ENCODE results near the gene NPAS3.

The NPAS3 gene

DNA sequence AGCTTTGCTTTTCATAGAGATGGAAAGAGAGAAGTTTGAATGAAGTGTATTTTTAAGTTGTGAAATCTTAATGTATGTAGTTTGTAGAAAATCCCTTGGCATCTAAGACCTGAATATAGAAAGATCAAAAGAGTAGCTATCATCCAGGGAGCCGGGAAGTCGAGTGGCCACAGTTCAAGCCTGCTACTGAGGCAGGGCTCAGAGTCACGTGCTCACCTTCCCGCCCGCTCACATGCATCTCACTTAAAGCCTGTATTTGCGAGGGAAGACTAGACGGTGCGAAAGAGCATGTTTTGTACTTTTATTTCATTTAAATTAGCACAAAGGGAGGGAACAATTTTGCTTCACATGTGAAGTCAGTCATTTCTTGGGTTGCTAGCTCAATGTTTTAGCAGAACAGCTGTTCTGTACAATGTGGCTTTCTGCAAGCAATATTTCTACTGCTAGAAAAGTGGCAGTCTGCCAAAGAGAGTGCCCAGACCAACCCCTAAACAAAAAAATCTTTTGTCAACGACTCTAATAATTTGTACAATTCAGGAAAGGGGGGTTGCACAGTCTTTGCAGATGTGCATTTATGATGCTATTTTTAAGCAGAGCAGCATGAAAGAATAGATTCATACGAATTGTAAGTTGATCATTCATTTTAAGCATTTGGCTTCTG is 290.7 kb downstream of the NPAS3 start:
- Histone ChIP-seq H3K27me3 (ENCODE audit: insufficient read depth, low read depth) (no peaks in the 10 kb centered on the region), H3K4me1 (ENCODE audit: low read depth, poor library complexity, severe bottlenecking) (peaks cover 8% of the 10 kb centered on the region), H3K36me3 (ENCODE audit: insufficient read depth) (no peaks in the 10 kb centered on the region), H3K27ac (no peak overlapping the region), H3K4me3 (IDR thresholded peaks at IDR 0.05; ENCODE audit: insufficient read depth, low read depth, low read length) (no peak overlapping the region), H2AFZ (ENCODE audit: low read depth) (no peak overlapping the region), H3K79me2 (ENCODE audit: insufficient read depth, low read depth) (no peaks in the 10 kb centered on the region), H3K9ac (no peak overlapping the region), H4K20me1 (ENCODE audit: insufficient read depth) (no peaks in the 10 kb centered on the region), H3K4me2 (peak overlapping the region; percentile 25; the same call in 1 of the 2 replicates)
- TF ChIP-seq, protein P1, sequence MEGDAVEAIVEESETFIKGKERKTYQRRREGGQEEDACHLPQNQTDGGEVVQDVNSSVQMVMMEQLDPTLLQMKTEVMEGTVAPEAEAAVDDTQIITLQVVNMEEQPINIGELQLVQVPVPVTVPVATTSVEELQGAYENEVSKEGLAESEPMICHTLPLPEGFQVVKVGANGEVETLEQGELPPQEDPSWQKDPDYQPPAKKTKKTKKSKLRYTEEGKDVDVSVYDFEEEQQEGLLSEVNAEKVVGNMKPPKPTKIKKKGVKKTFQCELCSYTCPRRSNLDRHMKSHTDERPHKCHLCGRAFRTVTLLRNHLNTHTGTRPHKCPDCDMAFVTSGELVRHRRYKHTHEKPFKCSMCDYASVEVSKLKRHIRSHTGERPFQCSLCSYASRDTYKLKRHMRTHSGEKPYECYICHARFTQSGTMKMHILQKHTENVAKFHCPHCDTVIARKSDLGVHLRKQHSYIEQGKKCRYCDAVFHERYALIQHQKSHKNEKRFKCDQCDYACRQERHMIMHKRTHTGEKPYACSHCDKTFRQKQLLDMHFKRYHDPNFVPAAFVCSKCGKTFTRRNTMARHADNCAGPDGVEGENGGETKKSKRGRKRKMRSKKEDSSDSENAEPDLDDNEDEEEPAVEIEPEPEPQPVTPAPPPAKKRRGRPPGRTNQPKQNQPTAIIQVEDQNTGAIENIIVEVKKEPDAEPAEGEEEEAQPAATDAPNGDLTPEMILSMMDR (conservative IDR thresholded peaks at IDR 0.05; ENCODE audit: low read depth, low read length) = no peak

DNA sequence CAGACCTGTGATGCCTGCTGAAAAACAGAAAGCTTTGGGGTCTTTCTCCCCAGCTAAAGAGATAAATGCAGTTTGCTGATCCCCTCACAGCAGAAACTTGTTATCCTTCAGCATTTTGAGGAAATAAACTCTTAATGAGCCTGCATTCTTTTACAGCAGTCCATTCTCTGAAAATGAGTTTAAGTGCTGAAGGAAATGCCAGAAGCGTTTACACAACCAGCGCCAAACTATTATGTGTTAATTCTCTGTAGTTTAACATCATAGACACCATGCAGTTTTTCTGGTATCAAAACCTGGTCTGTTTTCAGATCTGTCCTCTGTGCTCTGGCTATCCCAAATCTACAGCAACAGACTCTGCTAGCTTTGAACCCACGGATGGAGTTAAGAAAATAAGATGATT is 291.3 kb downstream of the NPAS3 start:
- no peaks in the 10 kb centered on the region for H3K36me3 ChIP-seq (ENCODE audit: insufficient read depth)
- peaks cover 8% of the 10 kb centered on the region for H3K4me1 ChIP-seq (ENCODE audit: low read depth, poor library complexity, severe bottlenecking)
- H2AFZ ChIP-seq (ENCODE audit: low read depth) = no peak overlapping the region
- no peaks in the 10 kb centered on the region for H3K79me2 ChIP-seq (ENCODE audit: insufficient read depth, low read depth)
- H3K9ac ChIP-seq = no peak overlapping the region
- H3K27me3 ChIP-seq (ENCODE audit: insufficient read depth, low read depth) = no peaks in the 10 kb centered on the region
- TF ChIP-seq, protein P1 (conservative IDR thresholded peaks at IDR 0.05; ENCODE audit: low read depth, low read length) = no peak
- no peaks in the 10 kb centered on the region for H4K20me1 ChIP-seq (ENCODE audit: insufficient read depth)
- H3K27ac ChIP-seq = no peak overlapping the region
- H3K4me2 ChIP-seq = 0 out of 2 replicates have a peak overlapping the region, but pooled peaks have one; percentile 25
- no peak overlapping the region for H3K4me3 ChIP-seq (IDR thresholded peaks at IDR 0.05; ENCODE audit: insufficient read depth, low read depth, low read length)

DNA sequence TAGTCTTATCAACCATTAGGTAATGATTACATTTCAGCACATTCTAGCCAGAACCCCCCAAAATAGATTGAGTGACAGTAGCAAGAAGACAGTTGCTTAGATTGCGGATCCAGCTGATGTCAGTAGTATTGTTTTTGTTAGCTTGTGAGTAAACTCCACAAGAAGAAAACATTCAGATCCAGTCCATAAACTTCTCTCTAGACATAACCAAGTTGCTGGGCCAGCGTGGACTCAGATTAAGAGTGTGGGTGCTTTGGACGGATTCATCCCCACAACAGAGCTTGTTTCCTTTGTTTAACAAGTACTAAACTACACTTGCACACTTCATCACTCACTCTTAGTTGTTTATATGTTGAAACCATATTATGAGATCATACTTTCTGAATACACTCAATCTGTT is 293.4 kb downstream of the NPAS3 start:
- Histone ChIP-seq H3K9ac (no peak overlapping the region), H3K27ac (no peak overlapping the region), H4K20me1 (ENCODE audit: insufficient read depth) (no peaks in the 10 kb centered on the region), H3K27me3 (ENCODE audit: insufficient read depth, low read depth) (no peaks in the 10 kb centered on the region), H3K4me1 (ENCODE audit: low read depth, poor library complexity, severe bottlenecking) (peaks cover 8% of the 10 kb centered on the region), H3K4me2 (no peak overlapping the region), H3K36me3 (ENCODE audit: insufficient read depth) (no peaks in the 10 kb centered on the region), H3K79me2 (ENCODE audit: insufficient read depth, low read depth) (no peaks in the 10 kb centered on the region), H2AFZ (ENCODE audit: low read depth) (no peak overlapping the region), H3K4me3 (IDR thresholded peaks at IDR 0.05; ENCODE audit: insufficient read depth, low read depth, low read length) (no peak overlapping the region)
- TF ChIP-seq, protein P1 (conservative IDR thresholded peaks at IDR 0.05; ENCODE audit: low read depth, low read length) = no peak

DNA sequence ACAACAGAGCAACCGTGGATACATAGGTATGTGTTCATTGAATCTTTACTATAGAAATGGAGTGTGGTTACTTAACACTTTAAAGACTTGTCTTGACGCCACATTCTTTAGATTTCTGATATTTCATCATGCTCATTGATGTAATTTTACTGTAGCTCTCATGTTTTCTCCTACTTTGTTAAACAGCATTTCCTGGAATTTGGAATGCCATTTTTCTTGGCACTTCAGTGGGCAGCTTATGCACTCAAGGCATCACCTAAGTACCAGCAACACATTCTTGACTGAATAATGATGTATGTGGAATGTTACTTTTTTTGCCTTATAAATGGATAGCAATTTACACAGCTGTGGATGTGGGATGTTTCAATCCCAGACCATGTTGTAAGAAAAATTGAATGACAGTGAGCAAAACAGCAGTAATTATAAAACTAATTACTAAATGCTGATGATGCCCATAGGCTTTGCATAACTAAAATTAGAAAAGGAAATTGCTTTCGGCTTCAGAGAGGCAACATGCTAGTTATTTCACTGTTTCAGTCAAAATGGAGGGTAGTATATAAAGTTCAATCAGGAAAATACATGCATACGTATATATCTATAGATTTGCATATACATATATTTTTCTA is 298.5 kb downstream of the NPAS3 start:
- Histone ChIP-seq H2AFZ (ENCODE audit: low read depth) (no peak overlapping the region), H3K27me3 (ENCODE audit: insufficient read depth, low read depth) (no peaks in the 10 kb centered on the region), H3K9ac (no peak overlapping the region), H3K79me2 (ENCODE audit: insufficient read depth, low read depth) (no peaks in the 10 kb centered on the region), H3K4me3 (IDR thresholded peaks at IDR 0.05; ENCODE audit: insufficient read depth, low read depth, low read length) (no peak overlapping the region), H4K20me1 (ENCODE audit: insufficient read depth) (no peaks in the 10 kb centered on the region), H3K36me3 (ENCODE audit: insufficient read depth) (no peaks in the 10 kb centered on the region), H3K4me1 (ENCODE audit: low read depth, poor library complexity, severe bottlenecking) (no peaks in the 10 kb centered on the region), H3K27ac (no peak overlapping the region), H3K4me2 (no peak overlapping the region)
- TF ChIP-seq, protein P1 (conservative IDR thresholded peaks at IDR 0.05; ENCODE audit: low read depth, low read length) = no peak
